Trophoblast cell (in vitro differentiated cells and primary cell): Measurements from ENCODE around the gene IGF1R.

Source experiments
- DNase-seq, 2 donors: peaks; one replicate each; pipeline ENCODE4 v3.0.0-alpha.2; 2016
- H2AFZ ChIP-seq: 2 replicates; pipeline ENCODE4 v1.6.1; 2013; ENCODE audit warnings: low read length, moderate library complexity, mild to moderate bottlenecking; ENCODE audit not compliant: insufficient read depth, poor library complexity
- H2AK5ac ChIP-seq: 2 replicates; pipeline ENCODE4 v1.6.1; 2013; ENCODE audit warnings: mild to moderate bottlenecking, low read length
- H2BK120ac ChIP-seq: 2 replicates; pipeline ENCODE4 v1.6.1; 2013; ENCODE audit warnings: low read length, mild to moderate bottlenecking, moderate library complexity; ENCODE audit not compliant: insufficient read depth, poor library complexity
- H2BK12ac ChIP-seq: 2 replicates; pipeline ENCODE4 v1.6.1; 2013; ENCODE audit warnings: mild to moderate bottlenecking, low read length, moderate library complexity
- H2BK5ac ChIP-seq: 2 replicates; pipeline ENCODE4 v1.6.1; 2013; ENCODE audit warnings: low read length, low read depth, moderate library complexity, mild to moderate bottlenecking; ENCODE audit not compliant: poor library complexity
- H3K14ac ChIP-seq: 2 replicates; pipeline ENCODE4 v1.6.1; 2013; ENCODE audit warnings: mild to moderate bottlenecking, low read length
- H3K18ac ChIP-seq: 2 replicates; pipeline ENCODE4 v1.6.1; 2013; ENCODE audit warnings: mild to moderate bottlenecking, low read length
- H3K23ac ChIP-seq: 2 replicates; pipeline ENCODE4 v1.6.1; 2013; ENCODE audit warnings: low read length
- H3K27ac ChIP-seq: 2 replicates; pipeline ENCODE4 v1.5.1; 2013; ENCODE audit warnings: low read depth, mild to moderate bottlenecking, inconsistent platforms, low read length, moderate library complexity
- H3K27me3 ChIP-seq: 2 replicates; pipeline ENCODE4 v1.6.1; 2013; ENCODE audit warnings: inconsistent platforms, mild to moderate bottlenecking, low read length, moderate library complexity; ENCODE audit not compliant: insufficient read depth
- H3K36me3 ChIP-seq, 2 experiments: 1 replicate in 1 of 2; 2 replicates in 1 of 2; pipeline ENCODE4 v1.6.1; 2013; ENCODE audit warnings: low read length in 2 of 2, mild to moderate bottlenecking in 2 of 2, moderate library complexity in 1 of 2; ENCODE audit not compliant: insufficient read depth in 2 of 2, control insufficient read depth in 1 of 2
- H3K4ac ChIP-seq: 2 replicates; pipeline ENCODE4 v1.6.1; 2013; ENCODE audit warnings: low read depth, mild to moderate bottlenecking, low read length, moderate library complexity
- H3K4me1 ChIP-seq, 2 experiments: 1 replicate in 1 of 2; 2 replicates in 1 of 2; pipeline ENCODE4 v1.6.1; 2013; ENCODE audit warnings: low read length in 2 of 2, mild to moderate bottlenecking in 2 of 2, moderate library complexity in 1 of 2; ENCODE audit not compliant: insufficient read depth in 2 of 2, control insufficient read depth in 1 of 2
- H3K4me2 ChIP-seq: 2 replicates; pipeline ENCODE4 v1.6.1; 2013; ENCODE audit warnings: inconsistent platforms, mild to moderate bottlenecking, low read length, moderate library complexity
- H3K4me3 ChIP-seq: 2 replicates; pipeline ENCODE4 v1.5.1; 2013; ENCODE audit warnings: mild to moderate bottlenecking, low read depth, low read length, inconsistent platforms
- H3K79me1 ChIP-seq: one replicate; pipeline ENCODE4 v1.6.1; 2013; ENCODE audit warnings: low read length
- H3K79me2 ChIP-seq: 2 replicates; pipeline ENCODE4 v1.6.1; 2013; ENCODE audit warnings: low read length, mild to moderate bottlenecking; ENCODE audit not compliant: control insufficient read depth, insufficient read depth, poor library complexity
- H3K9ac ChIP-seq: 2 replicates; pipeline ENCODE4 v1.6.1; 2013; ENCODE audit warnings: mild to moderate bottlenecking, low read length
- H3K9me3 ChIP-seq: 2 replicates; pipeline ENCODE4 v1.6.1; 2013; ENCODE audit warnings: low read depth, mild to moderate bottlenecking, control low read depth, inconsistent platforms, low read length; ENCODE audit not compliant: insufficient read depth
- H4K12ac ChIP-seq: 2 replicates; pipeline ENCODE4 v1.6.1; 2013; ENCODE audit warnings: low read depth, mild to moderate bottlenecking, low read length, moderate library complexity
- H4K8ac ChIP-seq: 2 replicates; pipeline ENCODE4 v1.6.1; 2013; ENCODE audit warnings: low read depth, mild to moderate bottlenecking, low read length, moderate library complexity
- H4K91ac ChIP-seq: one replicate; pipeline ENCODE4 v1.6.1; 2013; ENCODE audit warnings: low read depth, mild to moderate bottlenecking, low read length, moderate library complexity
- WGBS: extraction: QIAGEN DNeasy Blood & Tissue Kit; methylation state at CpG from one replicate; pipeline ENCODE4 v1.1.7; 2013; ENCODE audit warnings: missing lambda C conversion rate; ENCODE audit not compliant: insufficient read length, insufficient coverage; ENCODE audit errors: extremely low coverage; 5-methylcytosine and 5-hydroxymethylcytosine counted together

The IGF1R gene

DNA sequence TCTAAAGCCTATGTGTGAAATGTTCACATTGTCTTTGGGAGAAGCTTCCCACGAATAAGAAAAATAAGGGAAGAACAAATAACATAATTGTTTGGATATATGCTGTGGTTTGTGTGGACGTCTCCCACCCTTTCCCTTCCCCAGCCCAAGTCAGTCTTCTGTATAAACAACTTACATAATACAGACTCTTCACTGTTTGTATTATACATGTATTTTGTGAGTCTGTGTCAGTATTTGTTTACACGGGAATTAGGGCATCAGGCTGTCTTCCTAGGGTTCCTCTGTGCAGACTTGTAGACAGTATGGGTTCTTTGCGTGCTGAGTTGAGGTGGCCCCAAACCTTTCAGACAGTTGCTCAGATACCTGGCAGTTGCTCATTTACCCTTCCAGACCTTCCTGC lies 103.4 kb downstream of the IGF1R start:
- Histone ChIP-seq H2BK5ac (no peak overlapping the region), H3K4me1 (peaks cover 5% of the 10 kb centered on the region in 2 experiments), H3K9me3 (no peaks in the 10 kb centered on the region), H2BK12ac (no peak overlapping the region), H4K12ac (no peak overlapping the region), H3K79me2 (peaks cover 11% of the 10 kb centered on the region), H2AK5ac (no peak overlapping the region), H2AFZ (no peak overlapping the region), H3K18ac (no peak overlapping the region), H3K36me3 (peaks cover 0 to 2% of the 10 kb centered on the region in 2 experiments), H2BK120ac (no peak overlapping the region), H3K79me1 (peaks cover 5% of the 10 kb centered on the region), H3K9ac (no peak overlapping the region), H3K27me3 (no peaks in the 10 kb centered on the region), H3K4me2 (no peak overlapping the region), H3K4me3 (no peak overlapping the region), H4K8ac (no peak overlapping the region), H3K27ac (no peak overlapping the region), H3K4ac (peak overlapping the region; percentile 59), H3K14ac (no peak overlapping the region), H3K23ac (no peak overlapping the region), H4K91ac (no peak overlapping the region)
- no peak for DNase-seq
- WGBS, result no CpG with 5 or more reads among the region's 4 CpGs

DNA sequence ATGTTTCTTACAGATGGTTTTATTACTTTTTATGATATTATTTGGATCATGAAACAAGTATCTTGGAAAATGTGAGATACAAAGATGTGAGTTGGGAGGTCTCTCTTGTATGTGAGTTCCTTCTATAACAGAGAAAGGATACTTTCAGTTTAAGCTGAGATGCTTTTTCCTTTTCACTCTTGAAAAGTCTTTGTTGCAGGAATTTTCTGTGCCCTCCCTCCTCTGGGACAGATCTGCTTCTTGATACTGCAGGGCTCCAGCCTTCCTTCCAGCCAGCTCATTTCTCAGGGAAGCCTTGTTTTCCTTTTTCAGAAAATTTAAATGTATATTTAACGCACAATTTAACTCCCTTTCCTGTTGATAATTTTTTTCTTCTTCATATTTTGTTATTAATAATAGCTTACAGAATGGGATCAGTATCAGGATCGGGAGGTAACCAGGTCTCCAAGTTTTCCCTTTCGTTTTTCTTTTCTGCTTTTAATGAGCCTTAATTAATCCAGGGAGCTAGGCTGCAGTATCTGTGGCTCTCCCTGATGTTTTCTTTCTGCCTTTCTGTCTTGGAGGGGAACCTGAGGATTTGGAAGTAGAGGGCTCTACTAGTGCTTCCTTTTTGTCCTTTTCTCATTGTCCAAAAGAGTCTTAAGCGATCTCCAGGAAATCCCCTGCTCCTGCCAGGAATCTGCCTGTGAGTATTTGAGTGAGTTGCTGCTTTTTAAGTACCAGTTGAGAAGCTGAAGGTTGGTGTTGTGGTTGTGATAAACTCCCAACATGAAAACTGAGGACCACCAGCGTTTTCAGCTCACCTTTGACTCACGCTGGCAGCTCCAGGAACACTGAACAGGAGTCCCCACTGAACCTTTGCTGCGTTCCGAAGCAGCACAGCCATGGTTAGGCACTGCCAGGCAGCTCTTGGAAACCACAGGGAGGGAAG lies 105.7 kb downstream of the IGF1R start:
- DNase-seq, result no peak
- Histone ChIP-seq H3K4me3 (no peak overlapping the region), H3K36me3 (peaks cover 0 to 2% of the 10 kb centered on the region in 2 experiments), H2BK5ac (no peak overlapping the region), H3K4me2 (peak overlapping the region; percentile 1), H3K23ac (no peak overlapping the region), H3K79me1 (peaks cover 6% of the 10 kb centered on the region), H3K27me3 (no peaks in the 10 kb centered on the region), H3K9ac (no peak overlapping the region), H4K91ac (no peak overlapping the region), H2BK12ac (peak overlapping the region; percentile 43), H2AK5ac (peak overlapping the region; percentile 84), H3K27ac (no peak overlapping the region), H4K8ac (peak overlapping the region; percentile 11), H4K12ac (peak overlapping the region; percentile 26), H2AFZ (no peak overlapping the region), H3K79me2 (peaks cover 11% of the 10 kb centered on the region), H3K4ac (peak overlapping the region; percentile 81), H3K9me3 (no peaks in the 10 kb centered on the region), H3K14ac (no peak overlapping the region), H2BK120ac (no peak overlapping the region), H3K18ac (peak overlapping the region; percentile 37), H3K4me1 (peaks cover 10% of the 10 kb centered on the region in 2 experiments)
- no CpG with 5 or more reads among the region's 8 CpGs for WGBS

GRCh38 chr15:98754657-98755022 lies 106.3 kb downstream of the IGF1R start:
- Histone ChIP-seq H3K4me3 (no peak overlapping the region), H3K4me1 (peaks cover 10% of the 10 kb centered on the region in 2 experiments), H3K36me3 (peaks cover 0 to 2% of the 10 kb centered on the region in 2 experiments), H2BK5ac (no peak overlapping the region), H3K4me2 (no peak overlapping the region), H2BK12ac (no peak overlapping the region), H3K9ac (no peak overlapping the region), H2AFZ (no peak overlapping the region), H4K8ac (no peak overlapping the region), H3K18ac (peak overlapping the region; percentile 37), H3K27ac (no peak overlapping the region), H3K79me1 (peaks cover 6% of the 10 kb centered on the region), H4K12ac (peak overlapping the region; percentile 26), H3K23ac (no peak overlapping the region), H3K9me3 (no peaks in the 10 kb centered on the region), H4K91ac (no peak overlapping the region), H2AK5ac (peak overlapping the region; percentile 84), H3K14ac (no peak overlapping the region), H3K27me3 (no peaks in the 10 kb centered on the region), H2BK120ac (no peak overlapping the region), H3K79me2 (peaks cover 11% of the 10 kb centered on the region), H3K4ac (peak overlapping the region; percentile 81)
- no peak for DNase-seq
- WGBS, result no CpG with 5 or more reads among the region's 3 CpGs

DNA sequence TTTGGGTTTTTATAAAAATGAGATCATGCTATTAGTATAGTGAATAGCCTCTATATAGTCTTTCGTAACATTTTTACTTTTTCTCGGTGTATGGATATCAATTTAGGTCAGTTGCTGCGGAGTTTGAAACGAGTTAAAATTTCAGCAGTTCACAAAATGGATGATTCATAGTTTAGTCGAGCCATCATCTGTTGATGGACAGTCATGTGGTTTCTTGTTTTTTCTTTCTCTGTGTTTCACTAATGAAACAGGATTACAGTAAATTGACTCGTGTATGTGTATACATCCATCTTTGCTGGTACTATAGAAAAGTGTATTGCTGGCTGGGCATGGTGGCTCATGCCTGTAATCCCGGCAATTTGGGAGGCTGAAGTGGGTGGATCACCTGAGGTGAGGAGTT lies 106.8 kb downstream of the IGF1R start:
- H3K9me3 ChIP-seq, result no peaks in the 10 kb centered on the region
- no peak overlapping the region for H3K23ac ChIP-seq
- peak overlapping the region; percentile 55 for H3K4ac ChIP-seq
- no peak overlapping the region for H2BK5ac ChIP-seq
- no peak overlapping the region for H3K14ac ChIP-seq
- H3K79me1 ChIP-seq, result peaks cover 6% of the 10 kb centered on the region
- no peak overlapping the region for H2AK5ac ChIP-seq
- no peak overlapping the region for H2BK120ac ChIP-seq
- H3K27ac ChIP-seq, result no peak overlapping the region
- H3K27me3 ChIP-seq, result no peaks in the 10 kb centered on the region
- no peak overlapping the region for H4K8ac ChIP-seq
- no CpG with 5 or more reads among the region's 7 CpGs for WGBS
- no peak overlapping the region for H3K4me3 ChIP-seq
- H3K79me2 ChIP-seq, result peaks cover 11% of the 10 kb centered on the region
- no peak overlapping the region for H2AFZ ChIP-seq
- no peak overlapping the region for H2BK12ac ChIP-seq
- no peak for DNase-seq
- H3K9ac ChIP-seq, result no peak overlapping the region
- no peak overlapping the region for H3K4me2 ChIP-seq
- no peak overlapping the region for H4K91ac ChIP-seq
- peaks cover 0 to under 1% of the 10 kb centered on the region in 2 experiments for H3K36me3 ChIP-seq
- peaks cover 10% of the 10 kb centered on the region in 2 experiments for H3K4me1 ChIP-seq
- no peak overlapping the region for H3K18ac ChIP-seq
- no peak overlapping the region for H4K12ac ChIP-seq
